Neural cell (in vitro differentiated cells): Measurements from ENCODE around the gene NBPF3. TPM values are rescaled to one million over a fixed set of nuclear protein-coding genes. Genes with fewer than 3 reads are reported as not detected.
"Not testable (repeated sequence)": the region's sequence is repeated elsewhere in the genome, so short reads cannot be mapped to it uniquely, and the experiment has no call there.

ENCODE experiments used
- H2AFZ ChIP-seq: fragments of 200-600, 300-800 bp; sonication (generic), shearing (Covaris generic); 2 replicates; pipeline ENCODE4 v1.6.0; 2014; ENCODE audit warnings: low read depth, mild to moderate bottlenecking, antibody characterized with exemption, low read length, moderate library complexity
- H3F3A ChIP-seq: fragments of 200-600 bp; shearing (Covaris generic); 2 replicates; pipeline ENCODE4 v1.6.1; 2016; ENCODE audit warnings: mild to moderate bottlenecking, moderate library complexity, mixed read lengths, antibody characterized with exemption, low read length; ENCODE audit not compliant: insufficient read depth, poor library complexity, severe bottlenecking
- H3K27ac ChIP-seq: fragments of 200-600, 300-800 bp; sonication (generic), shearing (Covaris generic); 2 replicates; pipeline ENCODE4 v1.5.1; 2014; ENCODE audit warnings: mild to moderate bottlenecking, low read length, moderate library complexity
- H3K27me3 ChIP-seq: fragments of 300-800, 200-600 bp; sonication (generic), shearing (Covaris generic); 2 replicates; pipeline ENCODE4 v1.6.0; 2014; ENCODE audit warnings: mild to moderate bottlenecking, low read depth, low read length, moderate library complexity; ENCODE audit not compliant: insufficient read depth
- H3K36me3 ChIP-seq: fragments of 300-800, 200-600 bp; sonication (generic), shearing (Covaris generic); 2 replicates; pipeline ENCODE4 v1.5.1; 2014; ENCODE audit warnings: mild to moderate bottlenecking, antibody characterized with exemption, low read length, moderate library complexity; ENCODE audit not compliant: insufficient read depth
- H3K4me2 ChIP-seq: fragments of 300-800, 200-600 bp; sonication (generic), shearing (Covaris generic); 2 replicates; pipeline ENCODE4 v1.6.0; 2014; ENCODE audit warnings: mild to moderate bottlenecking, low read length
- H3K4me3 ChIP-seq: fragments of 300-800, 200-600 bp; sonication (generic), shearing (Covaris generic); 2 replicates; pipeline ENCODE4 v1.5.1; 2014; ENCODE audit warnings: mild to moderate bottlenecking, low read length, moderate library complexity
- H3K79me2 ChIP-seq: fragments of 200-600 bp; shearing (Covaris generic); replicated peaks from 2 replicates; pipeline ENCODE4 v1.6.0; 2014; ENCODE audit warnings: mild to moderate bottlenecking, low read length, moderate library complexity; ENCODE audit not compliant: insufficient read depth
- H3K9ac ChIP-seq: fragments of 300-800, 200-600 bp; sonication (generic), shearing (Covaris generic); 2 replicates; pipeline ENCODE4 v1.6.1; 2016; ENCODE audit warnings: mild to moderate bottlenecking, low read length, mixed read lengths
- H3K9me2 ChIP-seq: fragments of 200-600 bp; shearing (Covaris generic); 2 replicates; pipeline ENCODE4 v1.6.1; 2016; ENCODE audit warnings: mild to moderate bottlenecking, low read length, mixed read lengths; ENCODE audit not compliant: insufficient read depth
- H3K9me3 ChIP-seq: fragments of 200-600, 300-800 bp; sonication (generic), shearing (Covaris generic); 2 replicates; pipeline ENCODE4 v1.6.1; 2016; ENCODE audit warnings: mild to moderate bottlenecking, mixed run types, low read length, moderate library complexity, mixed read lengths
- H4K20me1 ChIP-seq: fragments of 200-600 bp; shearing (Covaris generic); 2 replicates; pipeline ENCODE4 v1.6.1; 2016; ENCODE audit warnings: mild to moderate bottlenecking, mixed run types; ENCODE audit not compliant: insufficient read depth
- EP300 ChIP-seq: fragments of 450-650 bp; conservative IDR thresholded peaks from 2 replicates; pipeline ENCODE4 v1.6.1; 2014; ENCODE audit warnings: antibody characterized with exemption, mild to moderate bottlenecking, moderate library complexity; ENCODE audit not compliant: poor library complexity, severe bottlenecking
- EZH2 ChIP-seq: fragments of 200-600, 300-800 bp; shearing (Covaris generic), sonication (generic); IDR thresholded peaks from 2 replicates; pipeline ENCODE4 v1.6.1; 2014; ENCODE audit warnings: antibody characterized with exemption, low read length, borderline replicate concordance, mild to moderate bottlenecking; ENCODE audit not compliant: insufficient read depth, poor library complexity, severe bottlenecking
- MXI1 ChIP-seq: fragments of 450-650 bp; conservative IDR thresholded peaks from 2 replicates; pipeline ENCODE4 v1.6.1; 2014; ENCODE audit warnings: antibody characterized with exemption, mild to moderate bottlenecking; ENCODE audit not compliant: poor library complexity, severe bottlenecking
- POLR2AphosphoS5 ChIP-seq: IDR thresholded peaks from 2 replicates; pipeline ENCODE4 v1.6.1; 2012
- RAD21 ChIP-seq: fragments of 450-650 bp; conservative IDR thresholded peaks from 2 replicates; pipeline ENCODE4 v1.6.1; 2014; ENCODE audit warnings: antibody characterized with exemption, mild to moderate bottlenecking, moderate library complexity
- SMC3 ChIP-seq: fragments of 450-650 bp; conservative IDR thresholded peaks from 2 replicates; pipeline ENCODE4 v1.6.1; 2014; ENCODE audit warnings: antibody characterized with exemption, mild to moderate bottlenecking, moderate library complexity; ENCODE audit not compliant: poor library complexity
- polyA plus RNA-seq: library from polyadenylated mRNA; depleted of rRNA; stranded (reverse); fragments of >200 nt; gene quantifications from 2 replicates; pipeline ENCODE4 v1.2.3, GENCODE V29; 2014
- TF ChIP-seq, protein P1 (sequence below): IDR thresholded peaks from 2 replicates; pipeline ENCODE4 v1.6.1; 2012; ENCODE audit warnings: borderline replicate concordance
- TF ChIP-seq, protein P2 (sequence below): fragments of 450-650 bp; IDR thresholded peaks from 2 replicates; pipeline ENCODE4 v1.5.1; 2014; ENCODE audit warnings: antibody characterized with exemption, mild to moderate bottlenecking, moderate library complexity; ENCODE audit not compliant: poor library complexity, severe bottlenecking

The NBPF3 gene
- polyA plus RNA-seq, 1 donor from 2014 or later: 14.4 TPM

DNA sequence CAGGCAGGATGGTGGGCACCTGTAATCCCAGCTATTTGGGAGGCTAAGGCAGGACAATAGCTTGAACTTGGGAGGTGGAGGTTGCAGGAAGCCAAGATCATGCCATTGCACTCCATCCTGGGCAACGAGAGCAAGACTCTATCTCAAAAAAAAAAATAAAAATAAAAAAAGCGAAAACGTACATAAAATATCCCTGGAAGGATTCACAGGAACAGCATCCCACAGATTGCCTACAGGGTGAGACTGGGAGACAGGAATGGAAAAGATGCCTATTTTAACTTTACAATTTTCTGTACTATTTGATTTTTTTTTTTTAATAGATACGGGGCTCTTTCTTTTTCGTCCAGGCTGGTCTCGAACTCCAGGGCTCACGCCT, 604 bp upstream of the NBPF3 start:
- Histone ChIP-seq H3K27ac (peak overlapping the region; percentile 47), H3K4me3 (peak overlapping the region; percentile 74), H3K4me2 (peak overlapping the region; percentile 39), H3K9ac (peak overlapping the region; percentile 68), H3K9me2 (no peaks in the 10 kb centered on the region), H3K9me3 (no peaks in the 10 kb centered on the region), H3K27me3 (peaks cover 9% of the 10 kb centered on the region), H4K20me1 (no peaks in the 10 kb centered on the region), H3F3A (no peaks in the 10 kb centered on the region), H3K79me2 (no peaks in the 10 kb centered on the region), H3K36me3 (no peaks in the 10 kb centered on the region), H2AFZ (peak overlapping the region; percentile 51)
- no peak for TF ChIP-seq EP300
- TF ChIP-seq, protein P1, sequence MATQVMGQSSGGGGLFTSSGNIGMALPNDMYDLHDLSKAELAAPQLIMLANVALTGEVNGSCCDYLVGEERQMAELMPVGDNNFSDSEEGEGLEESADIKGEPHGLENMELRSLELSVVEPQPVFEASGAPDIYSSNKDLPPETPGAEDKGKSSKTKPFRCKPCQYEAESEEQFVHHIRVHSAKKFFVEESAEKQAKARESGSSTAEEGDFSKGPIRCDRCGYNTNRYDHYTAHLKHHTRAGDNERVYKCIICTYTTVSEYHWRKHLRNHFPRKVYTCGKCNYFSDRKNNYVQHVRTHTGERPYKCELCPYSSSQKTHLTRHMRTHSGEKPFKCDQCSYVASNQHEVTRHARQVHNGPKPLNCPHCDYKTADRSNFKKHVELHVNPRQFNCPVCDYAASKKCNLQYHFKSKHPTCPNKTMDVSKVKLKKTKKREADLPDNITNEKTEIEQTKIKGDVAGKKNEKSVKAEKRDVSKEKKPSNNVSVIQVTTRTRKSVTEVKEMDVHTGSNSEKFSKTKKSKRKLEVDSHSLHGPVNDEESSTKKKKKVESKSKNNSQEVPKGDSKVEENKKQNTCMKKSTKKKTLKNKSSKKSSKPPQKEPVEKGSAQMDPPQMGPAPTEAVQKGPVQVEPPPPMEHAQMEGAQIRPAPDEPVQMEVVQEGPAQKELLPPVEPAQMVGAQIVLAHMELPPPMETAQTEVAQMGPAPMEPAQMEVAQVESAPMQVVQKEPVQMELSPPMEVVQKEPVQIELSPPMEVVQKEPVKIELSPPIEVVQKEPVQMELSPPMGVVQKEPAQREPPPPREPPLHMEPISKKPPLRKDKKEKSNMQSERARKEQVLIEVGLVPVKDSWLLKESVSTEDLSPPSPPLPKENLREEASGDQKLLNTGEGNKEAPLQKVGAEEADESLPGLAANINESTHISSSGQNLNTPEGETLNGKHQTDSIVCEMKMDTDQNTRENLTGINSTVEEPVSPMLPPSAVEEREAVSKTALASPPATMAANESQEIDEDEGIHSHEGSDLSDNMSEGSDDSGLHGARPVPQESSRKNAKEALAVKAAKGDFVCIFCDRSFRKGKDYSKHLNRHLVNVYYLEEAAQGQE: no peak
- TF ChIP-seq RAD21: no peak
- TF ChIP-seq, protein P2, sequence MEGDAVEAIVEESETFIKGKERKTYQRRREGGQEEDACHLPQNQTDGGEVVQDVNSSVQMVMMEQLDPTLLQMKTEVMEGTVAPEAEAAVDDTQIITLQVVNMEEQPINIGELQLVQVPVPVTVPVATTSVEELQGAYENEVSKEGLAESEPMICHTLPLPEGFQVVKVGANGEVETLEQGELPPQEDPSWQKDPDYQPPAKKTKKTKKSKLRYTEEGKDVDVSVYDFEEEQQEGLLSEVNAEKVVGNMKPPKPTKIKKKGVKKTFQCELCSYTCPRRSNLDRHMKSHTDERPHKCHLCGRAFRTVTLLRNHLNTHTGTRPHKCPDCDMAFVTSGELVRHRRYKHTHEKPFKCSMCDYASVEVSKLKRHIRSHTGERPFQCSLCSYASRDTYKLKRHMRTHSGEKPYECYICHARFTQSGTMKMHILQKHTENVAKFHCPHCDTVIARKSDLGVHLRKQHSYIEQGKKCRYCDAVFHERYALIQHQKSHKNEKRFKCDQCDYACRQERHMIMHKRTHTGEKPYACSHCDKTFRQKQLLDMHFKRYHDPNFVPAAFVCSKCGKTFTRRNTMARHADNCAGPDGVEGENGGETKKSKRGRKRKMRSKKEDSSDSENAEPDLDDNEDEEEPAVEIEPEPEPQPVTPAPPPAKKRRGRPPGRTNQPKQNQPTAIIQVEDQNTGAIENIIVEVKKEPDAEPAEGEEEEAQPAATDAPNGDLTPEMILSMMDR: no peak
- TF ChIP-seq POLR2AphosphoS5: no peak
- TF ChIP-seq EZH2: no peak
- no peak for TF ChIP-seq MXI1
- TF ChIP-seq SMC3: no peak

DNA sequence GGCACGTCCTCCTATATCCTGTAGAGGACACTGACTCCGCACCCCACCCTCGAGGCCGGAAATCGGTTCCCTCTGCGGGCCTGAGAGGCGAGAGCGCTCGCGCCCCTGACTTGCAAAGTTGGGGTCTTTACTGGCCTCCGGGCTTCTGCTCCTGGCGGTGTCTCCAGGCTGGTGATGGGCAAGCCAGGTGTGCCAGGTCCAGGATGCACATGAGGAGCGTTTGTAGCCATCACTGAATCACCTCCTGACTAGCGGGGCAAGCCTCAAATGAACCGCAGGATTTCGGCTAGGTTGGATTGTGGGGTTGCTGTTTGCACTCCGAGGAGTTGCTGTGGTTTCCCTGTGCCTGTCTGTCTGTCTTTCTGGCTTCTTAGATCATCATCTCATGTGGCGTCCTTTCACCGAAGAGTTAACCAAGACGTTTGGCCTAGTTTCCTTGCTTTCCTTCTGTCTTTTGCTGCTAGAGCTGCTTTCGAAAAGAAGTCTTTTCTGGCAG, 741 bp downstream of the NBPF3 start:
- peak overlapping the region; percentile 17 for H3K4me2 ChIP-seq
- peak overlapping the region; percentile 74 for H3K4me3 ChIP-seq
- not testable (repeated sequence) for H3K9me2 ChIP-seq, H3K9ac ChIP-seq, H3K79me2 ChIP-seq, H4K20me1 ChIP-seq, H3K36me3 ChIP-seq, H3F3A ChIP-seq, H3K27ac ChIP-seq, H3K27me3 ChIP-seq, H2AFZ ChIP-seq, H3K9me3 ChIP-seq

DNA sequence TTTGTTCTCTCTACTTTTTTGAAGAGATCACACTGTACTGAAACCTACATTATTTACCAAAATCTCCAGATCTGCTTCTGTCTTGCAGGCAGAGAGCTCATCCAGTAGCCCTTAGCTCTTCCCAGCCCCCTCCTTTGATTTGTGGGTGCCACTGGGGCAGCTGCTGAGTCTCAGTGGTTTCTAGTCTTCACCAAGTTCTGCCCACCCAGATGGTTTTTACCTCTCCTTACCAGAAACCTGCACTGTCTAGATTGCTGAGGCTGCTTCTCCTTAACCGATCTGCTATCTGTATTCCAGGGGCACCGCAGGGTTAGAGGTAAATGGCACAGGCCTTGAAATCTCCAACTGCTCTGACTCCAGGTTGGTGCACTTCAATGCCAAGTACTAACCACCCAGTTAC, 6.7 kb downstream of the NBPF3 start:
- not testable (repeated sequence) for H3K36me3 ChIP-seq, H2AFZ ChIP-seq, H3K4me3 ChIP-seq, H3K27ac ChIP-seq, H3F3A ChIP-seq, H3K9ac ChIP-seq, H3K27me3 ChIP-seq, H3K79me2 ChIP-seq, H3K9me2 ChIP-seq, H4K20me1 ChIP-seq, H3K9me3 ChIP-seq, H3K4me2 ChIP-seq
